GM21619 (cell line): ENCODE measurements around the gene C20orf204.

Experiments used
- ATAC-seq: cut with Tn5 transposase; IDR thresholded peaks from one replicate; pipeline ENCODE4 v1.9.1; 2021; ENCODE audit not compliant: unreplicated experiment

C20orf204 gene

DNA sequence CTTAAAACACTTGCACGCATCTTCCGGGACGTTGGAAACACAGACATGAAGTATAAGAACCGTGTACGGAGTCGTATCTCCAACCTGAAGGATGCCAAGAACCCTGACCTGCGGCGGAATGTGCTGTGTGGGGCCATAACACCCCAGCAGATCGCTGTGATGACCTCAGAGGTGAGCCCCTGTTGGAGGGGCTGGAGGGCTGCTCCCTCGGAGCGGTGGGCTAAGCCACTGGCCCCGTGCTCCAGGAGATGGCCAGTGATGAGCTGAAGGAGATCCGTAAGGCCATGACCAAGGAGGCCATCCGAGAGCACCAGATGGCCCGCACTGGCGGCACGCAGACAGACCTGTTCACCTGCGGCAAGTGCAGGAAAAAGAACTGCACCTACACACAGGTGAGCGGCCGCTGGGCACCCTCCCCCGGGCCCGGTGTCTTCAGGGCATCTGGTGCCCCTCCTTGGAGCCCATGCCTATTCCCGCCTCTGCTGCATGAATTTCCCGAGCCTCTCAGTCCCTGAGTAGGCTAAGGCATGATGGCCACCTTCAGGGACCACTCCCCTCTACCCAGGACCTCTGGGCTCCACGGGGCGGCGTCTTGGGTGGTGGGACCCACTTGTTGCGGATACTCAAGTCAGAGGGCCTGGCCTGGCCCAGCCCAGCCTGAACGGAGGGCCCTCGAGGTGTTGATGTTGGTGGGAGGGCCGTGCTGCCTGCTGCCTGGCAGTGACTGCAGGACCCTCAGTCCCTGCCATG is 34.4 kb downstream of the C20orf204 start:
- ATAC-seq = no peak

DNA sequence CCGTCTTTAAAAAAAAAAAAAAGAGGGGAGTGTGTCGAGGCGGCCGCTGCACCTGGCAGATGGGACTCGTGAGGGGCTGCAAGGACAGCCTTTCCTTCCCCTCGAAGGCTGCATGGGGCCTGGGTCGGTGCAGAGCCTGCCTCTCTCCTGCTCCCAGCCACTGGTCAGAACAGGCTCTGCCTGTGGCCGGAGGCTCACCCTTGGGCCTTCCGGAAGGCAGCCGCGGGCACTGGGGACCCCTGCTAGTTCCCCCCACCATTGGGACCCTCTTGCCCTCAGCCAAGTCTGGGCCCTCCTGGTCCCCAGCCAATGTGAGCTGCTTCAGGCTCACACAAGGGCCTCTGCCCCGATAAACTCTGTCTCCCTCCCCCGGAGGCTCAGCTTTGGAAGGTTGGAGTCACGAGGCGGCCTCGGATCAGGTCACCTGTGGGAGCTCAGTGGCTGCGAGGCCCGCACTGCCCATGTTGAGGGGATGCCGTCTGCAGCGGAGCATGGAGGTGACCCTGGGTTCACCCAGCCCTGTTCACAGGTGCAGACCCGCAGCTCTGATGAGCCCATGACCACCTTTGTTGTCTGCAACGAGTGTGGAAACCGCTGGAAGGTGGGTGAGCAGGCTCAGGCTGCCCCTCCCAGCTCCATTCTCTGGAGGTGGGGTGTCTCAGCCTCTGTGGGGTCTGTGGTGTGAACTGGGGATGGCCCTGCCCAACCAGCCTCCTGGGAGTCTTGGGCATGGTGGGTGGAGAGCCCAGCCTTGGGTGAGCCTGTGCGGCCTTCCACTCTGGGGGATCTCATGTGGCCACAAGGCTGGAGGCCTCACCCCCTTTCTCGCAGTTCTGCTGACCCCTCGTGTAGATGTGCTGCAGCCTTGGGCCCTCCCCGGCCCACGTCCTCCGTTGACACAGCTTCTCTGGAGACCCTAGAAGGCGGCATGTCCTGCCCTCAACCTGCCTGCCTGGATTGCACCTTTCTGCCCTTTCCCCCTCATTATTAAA is 35.7 kb downstream of the C20orf204 start:
- ATAC-seq = no peak

DNA sequence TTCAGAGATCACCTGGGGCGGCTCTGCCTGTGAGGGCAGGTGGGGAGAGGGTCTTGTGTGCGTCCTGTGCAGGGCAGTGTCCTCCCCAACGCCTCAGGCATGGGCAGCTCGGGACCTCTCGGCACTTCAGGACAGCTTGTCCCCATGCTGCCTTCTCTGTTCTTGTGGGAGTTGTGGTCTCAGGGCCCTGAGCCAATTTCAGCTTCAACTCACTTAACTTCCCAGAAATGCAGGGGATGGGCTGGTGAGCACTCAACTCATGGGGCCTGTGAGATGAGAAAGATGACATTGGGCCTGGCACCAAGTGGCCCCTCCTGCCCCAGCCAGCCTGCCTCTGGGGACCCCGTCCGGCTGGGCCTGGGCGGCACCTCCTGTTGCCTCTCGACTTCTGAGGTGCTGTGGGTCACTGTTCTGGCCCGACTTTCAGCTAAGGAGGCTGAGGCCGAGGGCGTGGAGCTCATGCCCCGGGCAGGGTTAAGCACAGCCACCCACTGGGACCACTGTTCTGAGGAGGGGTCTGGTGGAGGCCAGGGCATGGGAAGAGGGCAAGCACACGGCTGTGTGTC is 36.6 kb downstream of the C20orf204 start:
- ATAC-seq = no peak

DNA sequence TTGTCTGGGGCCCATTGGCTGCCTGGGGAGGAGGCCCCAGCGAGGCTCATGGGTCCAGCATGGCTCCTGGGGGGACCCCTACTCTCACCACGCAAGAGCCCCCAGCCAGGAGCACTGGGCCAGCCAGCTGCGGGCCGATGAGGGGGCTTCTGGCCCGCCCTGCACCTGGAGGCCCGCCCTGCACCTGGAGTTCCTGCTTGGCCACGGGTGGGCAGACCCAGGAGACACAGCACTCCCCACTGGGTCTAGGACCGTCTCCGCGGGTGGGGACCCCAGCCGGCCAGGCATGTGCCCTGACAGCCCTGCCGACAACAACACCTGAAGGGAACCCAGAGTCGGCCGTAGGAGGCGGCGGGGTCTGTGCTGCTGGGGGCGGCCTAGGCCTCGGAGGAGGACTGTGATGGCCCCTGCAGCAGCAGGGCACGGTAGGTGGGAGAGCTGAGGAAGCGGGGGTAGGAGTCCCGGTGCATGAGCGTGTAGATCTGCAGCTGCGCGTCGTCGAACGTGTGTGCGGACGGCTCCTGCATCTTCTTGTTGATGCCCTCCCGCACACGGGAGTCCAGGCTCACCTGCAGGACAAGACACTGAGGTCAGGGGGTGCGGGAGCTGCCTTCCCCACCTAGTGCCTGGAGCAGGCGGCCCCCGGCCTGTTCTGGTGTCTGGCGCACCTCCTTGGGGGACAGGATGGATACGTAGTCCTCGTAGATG is 37.6 kb downstream of the C20orf204 start:
- ATAC-seq = no peak

DNA sequence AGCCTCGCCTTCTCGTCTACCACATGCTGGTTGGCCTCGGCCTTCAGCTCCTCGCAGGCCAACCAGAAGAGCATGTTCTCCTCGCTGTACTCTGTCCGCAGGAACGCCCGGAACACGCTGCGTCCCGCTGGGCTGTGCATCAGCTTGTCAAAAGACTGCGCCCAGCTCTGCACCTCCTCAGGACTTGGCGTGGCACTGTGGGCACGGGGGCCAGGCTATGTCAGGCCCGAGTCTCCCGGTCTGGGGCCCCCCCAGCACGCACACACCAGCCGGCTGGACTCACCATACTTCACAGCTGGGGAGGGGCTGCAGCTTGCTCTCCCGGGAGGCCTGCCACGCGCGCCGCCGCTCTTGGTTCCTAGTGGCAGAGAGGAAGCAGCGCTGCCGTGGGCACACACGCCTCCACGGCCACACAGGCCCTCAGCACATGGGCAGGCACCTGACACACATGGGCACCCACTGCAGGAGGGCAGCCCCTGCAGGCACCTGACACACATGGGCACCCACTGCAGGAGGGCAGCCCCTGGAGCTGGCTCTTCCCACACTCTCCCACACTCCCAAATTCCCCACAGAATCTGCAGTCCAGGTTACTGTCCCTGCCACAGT is 38.3 kb downstream of the C20orf204 start:
- no peak for ATAC-seq

DNA sequence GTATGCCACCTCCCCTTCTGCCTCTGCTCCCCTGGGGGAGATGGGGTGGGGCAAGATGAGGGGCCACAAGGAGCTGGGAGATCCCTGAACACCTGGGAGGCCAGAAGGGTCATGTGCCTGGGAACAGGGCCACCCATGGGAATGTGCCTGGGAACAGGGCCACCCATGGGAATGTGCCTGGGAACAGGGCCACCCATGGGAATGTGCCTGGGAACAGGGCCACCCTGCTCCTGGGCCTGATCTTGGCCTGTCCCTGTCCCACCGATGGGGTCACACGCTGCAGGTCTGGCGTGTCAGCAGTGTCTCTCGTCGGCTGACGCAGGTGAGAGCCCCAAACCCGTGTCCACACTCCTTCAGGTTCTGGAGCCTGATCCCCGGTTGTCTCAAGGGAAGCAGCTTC is 39.0 kb downstream of the C20orf204 start:
- ATAC-seq = no peak

DNA sequence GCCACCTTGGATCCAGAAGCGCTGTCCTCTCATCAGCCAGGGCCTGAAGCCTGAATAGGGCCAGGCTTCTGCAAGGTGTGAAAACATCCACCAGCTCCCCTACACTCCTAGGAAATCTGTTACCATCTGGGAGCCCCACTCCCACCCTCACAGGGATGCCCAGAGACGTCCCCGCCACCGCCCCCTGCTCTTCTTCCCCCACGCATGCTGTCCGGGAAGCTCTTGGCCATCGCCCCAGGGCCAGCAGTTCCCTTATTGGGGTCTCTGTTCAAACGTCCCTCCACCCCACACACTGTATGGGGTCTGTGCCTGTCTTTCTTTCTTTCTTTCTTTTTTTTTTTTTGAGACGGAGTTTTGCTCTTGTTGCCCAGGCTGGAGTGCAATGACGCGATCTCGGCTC is 39.6 kb downstream of the C20orf204 start:
- no peak for ATAC-seq

DNA sequence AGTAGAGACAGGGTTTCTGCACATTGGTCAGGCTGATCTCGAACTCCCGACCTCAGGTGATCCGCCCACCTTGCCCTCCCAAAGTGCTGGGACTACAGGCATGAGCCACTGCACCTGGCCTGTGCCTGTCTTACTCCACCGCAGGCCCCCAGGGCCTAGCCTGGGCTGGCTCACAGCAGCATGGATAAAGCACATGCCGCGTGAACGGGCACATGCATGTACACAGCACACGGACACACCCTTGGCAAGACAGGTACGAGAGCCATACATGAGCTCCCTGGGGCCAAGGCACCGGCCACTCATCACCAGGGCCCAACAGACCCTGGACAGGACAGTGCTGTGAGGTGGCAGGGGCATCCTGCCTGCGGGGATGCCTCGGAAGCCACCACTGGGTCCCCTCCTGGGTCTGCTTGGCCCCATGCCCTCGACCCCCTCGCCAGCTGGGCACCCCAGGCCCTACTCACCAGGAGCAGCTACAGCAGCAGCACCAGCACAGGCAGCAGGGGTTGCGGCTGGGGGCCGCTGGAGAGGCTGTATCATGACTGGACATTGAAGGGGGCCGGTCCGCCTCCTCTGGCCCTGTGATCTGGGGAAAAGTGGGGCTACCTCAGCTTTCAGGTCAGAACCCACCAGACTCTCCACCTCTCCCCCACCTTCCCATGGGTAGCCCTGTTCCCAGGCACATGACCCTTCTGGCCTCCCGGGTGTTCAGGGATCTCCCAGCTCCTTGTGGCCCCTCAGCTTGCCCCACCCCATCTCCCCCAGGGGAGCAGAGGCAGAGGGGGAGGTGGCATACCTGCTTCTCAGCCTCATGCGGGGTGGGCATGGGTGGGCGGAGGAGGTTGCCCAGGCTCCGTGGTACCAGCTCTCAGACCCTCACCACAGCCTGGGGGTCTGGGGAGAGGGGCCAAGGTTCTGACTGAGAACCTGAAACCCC is 40.3 kb downstream of the C20orf204 start:
- no peak for ATAC-seq

DNA sequence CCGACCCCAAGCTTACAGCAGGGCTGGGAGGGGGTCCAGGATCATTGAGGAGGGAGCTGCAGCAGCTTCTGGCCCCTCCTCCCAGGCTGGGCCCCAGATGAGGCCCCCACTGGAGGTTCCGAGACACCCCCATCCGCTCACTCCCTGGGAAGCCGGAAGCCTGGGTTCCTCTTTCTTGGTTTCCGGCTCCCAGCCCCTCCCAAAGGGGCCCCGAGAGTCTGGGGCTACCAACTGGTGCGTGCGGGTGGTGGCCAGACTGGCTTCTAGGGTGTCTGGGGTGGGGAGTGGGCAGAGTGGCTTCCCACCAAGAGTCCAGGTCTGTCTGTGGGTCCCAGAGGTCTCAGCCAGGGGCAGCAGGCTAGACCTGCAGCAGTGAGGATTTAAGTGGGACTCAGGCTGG is 41.1 kb downstream of the C20orf204 start:
- ATAC-seq = no peak

DNA sequence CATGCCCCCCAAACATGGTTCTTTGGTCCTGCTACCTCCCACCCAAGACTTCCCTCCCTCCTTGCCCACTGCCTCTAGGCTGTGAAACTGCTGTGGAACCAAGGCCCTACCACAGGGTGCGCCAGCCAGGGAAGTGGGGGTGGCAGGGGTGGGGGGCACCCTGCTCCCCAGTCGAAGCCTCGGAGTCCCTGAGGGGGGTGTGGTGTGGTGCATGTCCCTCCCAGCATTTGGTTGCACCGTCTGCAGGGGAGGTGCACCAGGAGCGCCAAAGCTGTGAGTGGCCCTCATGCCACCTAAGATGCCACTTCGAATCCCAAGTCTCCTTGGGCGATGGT is 41.5 kb downstream of the C20orf204 start:
- no peak for ATAC-seq

DNA sequence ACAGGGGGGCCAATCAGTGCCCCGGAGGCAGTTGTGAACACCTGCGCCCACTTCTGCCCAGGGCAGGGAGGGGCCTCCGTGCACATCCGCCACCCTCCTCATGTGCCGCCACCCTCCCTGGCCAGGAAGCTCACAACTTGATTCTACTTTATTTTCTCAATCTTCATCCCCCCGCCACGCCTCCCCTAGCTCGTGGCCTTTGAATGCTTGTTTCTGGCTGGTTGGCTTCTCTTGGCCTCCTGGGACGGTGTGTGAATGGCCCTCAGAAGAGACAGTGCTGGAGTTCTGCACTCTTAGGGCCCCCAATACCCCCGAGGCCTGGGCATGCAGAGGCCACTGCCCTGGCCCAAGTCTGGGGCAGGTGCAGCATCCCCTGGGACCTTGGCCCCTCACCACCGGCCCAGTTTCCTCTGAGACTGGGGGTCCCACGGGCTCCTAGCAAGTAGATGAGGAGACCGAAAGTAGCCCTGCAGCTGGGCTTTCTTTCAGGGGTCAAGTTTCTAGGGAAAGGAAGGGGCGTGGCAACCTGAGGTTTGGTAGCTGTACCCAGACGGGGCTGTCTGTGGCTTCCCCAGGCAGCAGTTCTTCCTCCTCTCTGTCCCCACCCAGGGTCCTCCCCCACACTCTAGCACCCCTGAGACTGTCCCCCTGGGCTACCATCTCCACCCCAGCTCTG is 42.0 kb downstream of the C20orf204 start:
- no peak for ATAC-seq

DNA sequence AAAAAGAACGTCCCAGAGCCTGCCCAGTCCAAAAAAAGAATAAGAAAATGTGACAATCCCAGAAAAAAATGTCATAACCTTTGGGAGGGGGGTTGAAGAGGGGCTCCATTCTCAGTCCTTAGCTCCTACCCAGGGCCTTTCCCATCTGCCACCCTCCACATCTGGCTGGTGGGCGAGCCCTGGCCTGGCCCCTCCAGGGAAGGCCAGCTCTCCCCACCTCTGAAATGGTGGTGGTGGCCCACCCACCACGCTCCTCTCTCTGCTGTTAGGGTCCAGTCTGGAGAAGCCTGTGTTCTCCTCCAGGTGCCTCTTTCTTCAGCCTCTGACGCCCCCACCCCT is 42.9 kb downstream of the C20orf204 start:
- no peak for ATAC-seq

DNA sequence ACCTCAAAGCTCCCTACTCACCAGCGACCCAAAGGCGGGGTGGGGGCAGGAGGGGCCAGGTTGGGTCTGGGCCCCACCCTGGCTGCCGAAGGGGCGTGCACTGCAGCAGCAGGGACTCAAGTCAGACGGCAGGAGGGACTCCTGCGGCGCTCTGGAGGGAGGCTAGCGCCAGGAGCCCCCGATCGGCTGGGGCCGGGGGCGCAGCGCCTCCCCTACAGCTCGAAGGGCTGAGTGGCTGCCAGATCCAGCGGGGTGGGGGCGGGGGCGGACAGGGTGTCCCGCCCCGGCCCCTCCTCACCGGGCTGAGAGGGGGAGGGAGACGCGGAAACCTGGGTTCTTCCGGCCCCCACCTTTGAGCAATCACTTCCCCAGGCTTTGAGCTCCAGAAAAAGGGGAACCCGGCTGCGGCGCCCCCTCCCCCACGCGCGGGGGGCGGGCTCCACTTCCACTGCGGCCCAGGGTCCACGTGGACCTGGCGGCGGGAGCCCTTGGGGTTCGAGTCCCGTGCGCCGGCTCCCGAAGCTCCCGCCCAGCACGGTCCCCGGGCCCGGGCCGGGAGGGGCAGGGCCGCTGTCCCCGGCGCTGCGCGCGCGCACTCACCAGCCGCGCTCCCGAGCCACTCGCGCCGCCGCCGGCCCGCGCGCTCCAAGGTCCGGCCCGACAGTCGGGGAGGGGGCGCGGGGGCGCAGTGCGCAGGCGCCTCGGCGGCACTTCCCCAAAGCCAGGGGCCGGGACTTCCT is 43.5 kb downstream of the C20orf204 start, which contains the start of gene RGS19:
RGS19 (minus strand) TSS at position 246 of the 740 bp plus-strand sequence. CDS start 2,632 bp downstream, outside the sequence.
- ATAC-seq = peak; percentile 36

DNA sequence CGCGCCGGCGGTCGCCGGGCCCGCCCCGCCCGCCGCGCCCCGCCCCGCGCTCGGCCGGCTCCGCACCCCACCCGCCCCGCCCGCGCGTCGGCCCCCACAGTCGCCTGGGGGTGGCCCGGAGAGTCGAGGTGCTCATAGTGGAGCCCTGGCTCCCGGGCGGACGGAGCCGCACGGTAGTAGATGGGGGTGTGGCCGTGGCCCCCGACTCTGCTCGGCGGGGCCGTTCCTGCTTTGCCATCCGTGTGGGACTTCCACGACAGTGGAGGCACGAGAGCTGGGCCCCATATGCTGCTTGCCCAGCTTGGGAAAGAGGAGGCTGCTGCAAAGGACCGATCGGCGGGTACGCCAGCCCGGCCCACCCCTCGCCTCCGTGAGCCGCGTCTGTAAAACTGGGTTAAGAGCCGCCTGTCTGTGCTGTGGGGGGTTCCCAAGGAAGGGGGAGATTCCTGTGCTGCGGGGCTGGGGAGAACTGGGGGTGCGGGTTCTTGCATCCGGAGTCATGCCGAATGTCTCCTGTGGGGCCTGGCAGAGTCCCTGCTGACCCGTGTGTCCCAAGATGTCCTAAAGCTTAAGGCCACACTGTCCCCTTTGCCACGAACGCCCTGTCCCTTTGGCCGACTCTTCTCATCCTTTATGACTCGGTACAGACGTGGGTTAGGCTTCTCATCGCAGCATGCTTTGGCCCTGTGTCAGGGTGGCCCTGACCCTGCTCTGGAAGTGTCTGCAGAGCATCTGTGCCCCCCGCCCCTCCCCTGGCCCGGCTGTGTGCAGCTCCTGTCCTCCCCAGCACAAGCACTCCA is 44.2 kb downstream of the C20orf204 start, which contains the start of gene OPRL1:
OPRL1 (plus strand) TSS at position 70 of the 800 bp plus-strand sequence. CDS start 12,639 bp downstream, outside the sequence.
- ATAC-seq = no peak

DNA sequence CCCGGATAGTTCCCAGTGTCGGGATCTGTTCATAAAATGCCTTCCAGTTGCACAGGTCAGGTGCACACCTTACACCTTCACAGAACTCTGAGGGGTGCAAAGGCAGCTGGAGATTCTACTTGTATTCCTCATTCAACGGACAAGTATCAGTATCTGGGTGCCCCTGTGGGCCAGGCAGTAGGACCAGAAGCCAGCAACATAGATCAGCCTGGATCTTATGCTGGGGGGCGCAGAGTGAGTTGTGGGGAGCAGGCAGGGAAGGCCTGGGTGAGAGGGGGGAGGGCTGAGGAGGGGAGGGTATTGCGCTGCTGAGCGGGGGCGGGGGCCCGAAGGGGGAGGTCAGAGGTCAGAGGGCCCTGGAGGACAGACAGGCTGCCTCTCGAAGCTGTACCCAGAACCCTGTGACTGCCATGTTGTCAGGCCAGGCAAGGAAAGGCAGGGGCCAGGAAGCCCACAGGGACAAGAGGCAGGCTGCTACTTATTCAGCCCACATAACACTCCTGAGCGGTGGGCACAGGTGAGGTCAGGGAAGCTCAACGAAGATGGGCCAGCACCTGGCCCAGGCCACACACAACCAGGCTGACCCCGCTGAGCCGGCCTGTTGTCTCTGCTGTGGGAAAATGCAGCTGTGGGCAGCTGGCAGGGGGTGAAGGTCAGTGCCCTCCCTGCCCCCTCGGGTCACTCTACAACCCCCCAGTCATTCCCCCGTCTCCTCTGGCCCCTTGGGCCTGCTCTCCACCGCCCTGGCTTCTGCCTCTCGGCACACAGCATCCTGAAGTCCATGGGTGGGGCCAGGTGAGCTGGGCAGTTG is 45.0 kb downstream of the C20orf204 start:
- ATAC-seq = no peak

DNA sequence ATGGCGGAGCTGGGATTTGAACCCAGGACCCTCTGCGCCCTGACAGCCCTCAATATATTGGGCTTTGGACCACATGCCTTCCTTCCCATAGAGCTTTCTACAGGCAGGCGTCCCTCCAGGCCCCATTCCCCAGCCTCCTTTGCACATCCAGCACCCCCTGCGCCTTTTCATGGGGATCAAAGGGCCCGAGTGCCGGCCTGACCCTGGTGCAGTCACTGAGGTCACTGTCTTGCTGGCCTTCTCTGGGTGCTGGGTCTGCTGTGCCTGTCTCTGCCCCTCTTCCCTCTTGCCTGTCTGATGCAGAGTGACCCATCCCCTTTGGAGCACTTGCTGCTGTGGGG is 45.6 kb downstream of the C20orf204 start:
- ATAC-seq = no peak
